Right lobe of liver (tissue), 6 donors: ENCODE data around the gene RAB4A. TPM values are rescaled to one million over a fixed set of nuclear protein-coding genes. Genes with fewer than 3 reads are reported as not detected.
"Not testable (repeated sequence)": the region's sequence is repeated elsewhere in the genome, so short reads cannot be mapped to it uniquely, and the experiment has no call there.

ENCODE experiments used
- ATAC-seq, 4 donors: fragments of 200-7000 bp; cut with Tn5 transposase; one replicate each; pipeline ENCODE4 v1.9.1; 2020; ENCODE audit warnings: mild to moderate bottlenecking in 4 of 4, moderate library complexity in 4 of 4
- DNase-seq, 3 donors: peaks; one replicate each; pipeline ENCODE4 v3.0.0-alpha.2; 2020
- H3K27ac ChIP-seq, 3 donors: fragments of 200-600 bp; one replicate each; pipeline ENCODE4 v1.8.0; 2022
- H3K27me3 ChIP-seq, 2 donors: fragments of 200-600 bp; one replicate each; pipeline ENCODE4 v1.8.0; 2022
- H3K36me3 ChIP-seq, 4 donors: fragments of 200-600 bp; sonication (generic) in 1 of 4; one replicate each; pipeline versions ENCODE4 v1.5.1 to v1.8.0; 2017 to 2022; ENCODE audit warnings: control low read depth in 1 of 4
- H3K4me1 ChIP-seq, 4 donors: fragments of 200-600 bp; sonication (generic) in 1 of 4; one replicate each; pipeline versions ENCODE4 v1.5.1 to v1.8.0; 2017 to 2022; ENCODE audit warnings: control low read depth in 1 of 4
- H3K4me3 ChIP-seq, 3 donors: fragments of 200-600 bp; one replicate each; pipeline ENCODE4 v1.8.0; 2022
- H3K9me3 ChIP-seq, 4 donors: fragments of 200-600 bp; sonication (generic) in 1 of 4; one replicate each; pipeline versions ENCODE4 v1.5.1 to v1.8.0; 2017 to 2022; ENCODE audit warnings: control low read depth in 1 of 4
- POLR2A ChIP-seq: fragments of 450-650 bp; IDR thresholded peaks from one replicate; pipeline ENCODE4 v1.6.1; 2017; ENCODE audit warnings: antibody characterized with exemption, mild to moderate bottlenecking
- WGBS: methylation state at CpG from one replicate; pipeline ENCODE4 v1.1.6; 2018; ENCODE audit warnings: low coverage, low lambda C conversion rate; ENCODE audit not compliant: insufficient coverage; ENCODE audit errors: missing lambda C conversion rate; 5-methylcytosine and 5-hydroxymethylcytosine counted together
- intact Hi-C, 2 donors: fragments of 100-400 bp; cut with DNase I; formaldehyde crosslinking; loops; one replicate each; pipeline versions ENCODE4 v1.11.2 to v1.14.1; 2022
- total RNA-seq, 6 experiments: library from RNA; depleted of rRNA in 2 of 6; stranded (reverse); fragments of >200 nt in 2 of 6; fragmentation: NEBNext Ultra II Directional in 3 of 6; extraction: Animal tissue kit (Norgen Biotek cat#: 25700) in 3 of 6; gene quantifications; one replicate each; pipeline versions ENCODE4 v1.1.0 to v1.2.4, GENCODE V29; 2016 to 2023
- TF ChIP-seq, protein P1 (sequence below), 4 donors: fragments of 200-600 bp in 3 of 4; fragments of 450-650 bp in 1 of 4; IDR thresholded peaks; one replicate each; pipeline versions ENCODE4 v1.5.1 to v1.8.0; 2016 to 2022; ENCODE audit warnings: antibody characterized with exemption in 4 of 4, mild to moderate bottlenecking in 2 of 4
- donor health status: DM: no; HTN: yes; CAD: no.
- donor health status: DM: no; HTN: no; CAD: no.
- donor health status: DM: no; HTN: no; CAD: no.
- donor health status: DM: no; HTN: yes; CAD: no.
- donor health status: DM: no; HTN: yes; CAD: no.

RAB4A gene
- total RNA-seq, 6 experiments from 2014 or later, result 23.3 to 66.4 (median 50.0) TPM

DNA sequence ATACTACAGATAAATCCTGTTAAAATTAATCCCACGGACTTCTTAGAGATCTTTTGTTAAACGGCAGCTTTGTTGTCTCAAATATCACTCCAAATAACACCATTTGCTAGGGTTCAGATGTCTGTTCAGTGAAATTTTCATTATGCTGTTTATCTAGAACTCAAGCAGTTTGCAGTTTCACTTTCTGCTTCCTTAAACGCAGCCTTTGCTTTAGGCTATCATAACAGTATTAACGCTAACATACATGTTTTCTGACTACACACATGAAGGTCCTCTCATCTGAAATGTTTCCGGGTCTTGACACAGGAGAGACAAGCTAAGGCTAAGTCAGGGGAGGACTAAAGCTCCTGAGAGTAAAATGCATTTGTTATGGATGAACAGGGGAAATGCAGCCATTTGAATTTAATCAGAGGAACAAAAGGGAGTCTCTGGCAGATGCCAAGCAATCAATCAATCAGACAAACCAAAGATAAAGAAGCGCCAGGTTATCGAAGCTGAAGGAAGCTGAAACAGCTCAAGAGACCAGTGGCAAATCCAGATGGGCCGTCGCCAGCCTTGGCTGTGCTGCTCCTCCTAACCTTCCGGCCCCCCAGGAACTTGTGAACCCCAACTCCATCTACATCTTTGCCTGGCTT is 55.1 kb downstream of the RAB4A start:
- no peak overlapping the region for H3K4me3 ChIP-seq
- ATAC-seq, result peak; percentile 39 to 74 (median 48)

DNA sequence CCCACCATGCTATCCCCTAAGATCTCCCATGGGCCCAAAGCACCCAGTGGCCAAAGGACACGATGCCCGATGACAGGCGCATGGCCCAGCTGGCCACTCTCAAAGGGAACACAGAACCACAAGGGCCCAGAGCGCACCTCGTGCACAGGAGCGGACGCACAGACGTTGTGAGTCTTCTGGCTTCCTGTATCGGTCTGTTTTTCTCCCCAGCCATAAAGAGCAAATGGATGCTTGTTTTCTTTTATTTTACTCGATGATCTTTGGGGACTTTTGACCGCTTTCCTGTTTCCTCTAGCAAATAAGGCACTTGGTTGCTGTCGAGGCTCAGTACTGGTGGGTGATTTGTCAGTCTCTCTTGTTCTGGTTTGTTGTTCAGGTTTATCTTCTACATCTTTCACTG is 55.7 kb downstream of the RAB4A start:
- H3K36me3 ChIP-seq, result peaks cover 0 to 12% (median 0%) of the 10 kb centered on the region in 4 donors
- intact Hi-C loops, result no loop called here
- 90% methylated on average over 6 of the region's 12 CpGs for WGBS
- TF ChIP-seq, protein P1, sequence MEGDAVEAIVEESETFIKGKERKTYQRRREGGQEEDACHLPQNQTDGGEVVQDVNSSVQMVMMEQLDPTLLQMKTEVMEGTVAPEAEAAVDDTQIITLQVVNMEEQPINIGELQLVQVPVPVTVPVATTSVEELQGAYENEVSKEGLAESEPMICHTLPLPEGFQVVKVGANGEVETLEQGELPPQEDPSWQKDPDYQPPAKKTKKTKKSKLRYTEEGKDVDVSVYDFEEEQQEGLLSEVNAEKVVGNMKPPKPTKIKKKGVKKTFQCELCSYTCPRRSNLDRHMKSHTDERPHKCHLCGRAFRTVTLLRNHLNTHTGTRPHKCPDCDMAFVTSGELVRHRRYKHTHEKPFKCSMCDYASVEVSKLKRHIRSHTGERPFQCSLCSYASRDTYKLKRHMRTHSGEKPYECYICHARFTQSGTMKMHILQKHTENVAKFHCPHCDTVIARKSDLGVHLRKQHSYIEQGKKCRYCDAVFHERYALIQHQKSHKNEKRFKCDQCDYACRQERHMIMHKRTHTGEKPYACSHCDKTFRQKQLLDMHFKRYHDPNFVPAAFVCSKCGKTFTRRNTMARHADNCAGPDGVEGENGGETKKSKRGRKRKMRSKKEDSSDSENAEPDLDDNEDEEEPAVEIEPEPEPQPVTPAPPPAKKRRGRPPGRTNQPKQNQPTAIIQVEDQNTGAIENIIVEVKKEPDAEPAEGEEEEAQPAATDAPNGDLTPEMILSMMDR (IDR thresholded peaks at IDR 0.05), result no peak
- TF ChIP-seq POLR2A, result no peak
- H3K9me3 ChIP-seq, result no peaks in the 10 kb centered on the region
- DNase-seq (no peak), ATAC-seq (no peak)
- no peaks in the 10 kb centered on the region for H3K27me3 ChIP-seq
- H3K4me3 ChIP-seq, result no peak overlapping the region
- no peak overlapping the region for H3K27ac ChIP-seq
- H3K4me1 ChIP-seq, result peaks cover 0 to 19% (median 2%) of the 10 kb centered on the region in 4 donors

More for the DNA sequence above, 55.1 kb downstream of the RAB4A start:
- peaks cover 0 to 12% (median 0%) of the 10 kb centered on the region in 4 donors for H3K36me3 ChIP-seq
- no peak for DNase-seq
- no peak for TF ChIP-seq POLR2A
- TF ChIP-seq, protein P1 (IDR thresholded peaks at IDR 0.05), result no peak
- peaks cover 0 to 19% (median 2%) of the 10 kb centered on the region in 4 donors for H3K4me1 ChIP-seq
- H3K27ac ChIP-seq, result peak overlapping the region; percentile 0 to 49 (median 19)
- no peaks in the 10 kb centered on the region for H3K9me3 ChIP-seq
- no peaks in the 10 kb centered on the region for H3K27me3 ChIP-seq
- intact Hi-C loops, result no loop called here
- WGBS, result 32% methylated on average over 7 of the region's 10 CpGs

DNA sequence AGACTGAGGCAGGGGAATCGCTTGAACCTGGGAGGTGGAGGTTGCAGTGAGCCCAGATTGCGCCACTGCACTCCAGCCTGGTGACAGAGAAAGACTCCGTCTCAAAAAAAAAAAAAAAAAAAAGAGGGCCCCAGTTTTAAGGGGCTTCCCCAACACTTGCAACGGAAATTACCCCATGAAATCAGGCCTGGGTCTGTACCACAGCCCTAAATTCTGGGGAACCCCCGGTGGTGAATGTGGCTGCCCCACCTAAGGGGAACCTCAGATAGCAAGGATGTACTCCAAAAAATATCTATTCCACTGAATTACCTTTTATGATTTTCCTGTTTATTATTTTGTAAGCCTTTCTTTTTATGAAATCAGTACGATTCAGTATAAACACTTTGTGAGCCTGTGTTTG is 56.9 kb downstream of the RAB4A start:
- DNase-seq, ATAC-seq, H3K9me3 ChIP-seq, intact Hi-C loops, H3K27me3 ChIP-seq, H3K36me3 ChIP-seq, H3K27ac ChIP-seq, H3K4me3 ChIP-seq: not testable (repeated sequence)
- 96% methylated on average over 6 of the region's 6 CpGs for WGBS
- H3K4me1 ChIP-seq, result peaks cover 0 to 19% (median 2%) of the 10 kb centered on the region in 4 donors

DNA sequence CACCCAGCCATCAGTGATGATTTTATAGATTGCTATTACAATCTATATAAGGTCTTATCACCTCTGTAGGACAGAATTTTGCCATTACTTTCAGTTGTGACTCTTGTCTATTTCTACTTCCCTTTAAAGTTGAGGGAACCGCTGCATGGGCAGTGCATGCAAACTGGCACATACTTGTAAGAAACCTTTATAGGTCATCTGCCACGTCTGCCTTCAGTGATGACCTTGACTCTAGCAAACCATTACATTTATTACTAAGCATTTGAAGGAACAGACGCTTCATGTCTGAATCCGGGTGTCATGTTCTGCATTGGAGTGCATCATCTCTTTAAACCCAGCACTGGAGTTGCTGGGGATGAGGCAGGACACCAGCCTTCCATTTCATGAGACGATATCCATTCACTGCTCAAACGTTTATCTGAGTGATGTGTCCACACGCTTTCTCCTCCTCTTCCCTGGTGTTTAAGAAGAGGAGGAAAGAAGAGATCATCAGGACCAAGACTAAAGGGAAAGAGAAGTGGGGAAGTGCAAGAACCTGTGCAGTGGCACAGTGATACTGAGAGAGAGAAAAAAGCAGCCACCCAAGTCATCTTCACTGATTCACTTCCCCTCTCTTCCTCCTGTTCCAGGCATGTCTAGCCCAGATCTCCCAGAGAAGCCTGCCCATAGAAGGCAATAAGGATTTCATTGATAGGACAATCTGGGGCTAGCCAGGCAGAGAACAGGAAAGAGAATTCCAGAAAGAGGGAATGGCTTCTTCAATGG is 57.9 kb downstream of the RAB4A start:
- intact Hi-C loops, result no loop called here
- Histone ChIP-seq H3K27ac (no peak overlapping the region), H3K36me3 (no peaks in the 10 kb centered on the region), H3K4me3 (no peak overlapping the region), H3K4me1 (peaks cover 0 to 18% (median 2%) of the 10 kb centered on the region in 4 donors), H3K9me3 (no peaks in the 10 kb centered on the region), H3K27me3 (no peaks in the 10 kb centered on the region)
- DNase-seq (no peak), ATAC-seq (no peak)
- 62% methylated on average over 7 of the region's 7 CpGs for WGBS
- no peak for TF ChIP-seq POLR2A
- TF ChIP-seq, protein P1 (IDR thresholded peaks at IDR 0.05), result no peak

DNA sequence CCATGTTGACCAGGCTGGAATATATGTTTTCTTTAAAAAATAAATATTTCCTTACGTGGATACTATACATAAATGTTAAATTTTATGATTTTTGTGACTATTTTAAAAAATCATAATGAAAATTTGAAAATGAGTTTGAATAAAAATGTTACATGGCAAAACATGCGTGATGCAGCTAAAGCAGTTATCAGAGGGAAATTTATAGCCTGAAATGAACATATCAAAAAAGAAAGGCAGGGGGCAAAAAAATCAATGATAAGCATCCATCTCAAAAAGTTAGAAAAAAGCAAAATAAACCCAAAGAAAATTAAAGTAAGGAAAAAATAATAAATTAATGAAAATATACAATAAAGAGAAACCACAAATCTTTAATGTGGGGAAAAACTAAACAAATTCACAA is 63.4 kb downstream of the RAB4A start:
- H3K9me3 ChIP-seq, result no peaks in the 10 kb centered on the region
- no peak for TF ChIP-seq POLR2A
- TF ChIP-seq, protein P1 (IDR thresholded peaks at IDR 0.05), result no peak
- H3K4me1 ChIP-seq, result no peaks in the 10 kb centered on the region
- DNase-seq (no peak), ATAC-seq (no peak)
- no peaks in the 10 kb centered on the region for H3K27me3 ChIP-seq
- H3K27ac ChIP-seq, result no peak overlapping the region
- WGBS, result 59% methylated on average over 2 of the region's 2 CpGs
- no peaks in the 10 kb centered on the region for H3K36me3 ChIP-seq
- no peak overlapping the region for H3K4me3 ChIP-seq
- intact Hi-C loops, result no loop called here
